ENCODE results near the gene HNRNPM. TPM values are rescaled to one million over a fixed set of nuclear protein-coding genes. Genes with fewer than 3 reads are reported as not detected.

The HNRNPM gene
- total RNA-seq, 1 donor from 2014 or later, result 320 TPM

- no peaks in the 10 kb centered on the region for H3K27me3 Mint-ChIP-seq
- peaks cover 73% of the 10 kb centered on the region for H3K4me1 Mint-ChIP-seq (ENCODE audit: low read depth)
- H3K4me3 Mint-ChIP-seq (ENCODE audit: low read depth), result no peak overlapping the region
- peaks cover 12% of the 10 kb centered on the region for H3K36me3 Mint-ChIP-seq (ENCODE audit: insufficient read depth)
- H3K27ac Mint-ChIP-seq, result peak overlapping the region; percentile 94
- DNase-seq (ENCODE audit: low spot score, unreplicated experiment), result no peak
- no peak for TF ChIP-seq CTCF (IDR thresholded peaks at IDR 0.05; ENCODE audit: unreplicated experiment)
- no peaks in the 10 kb centered on the region for H3K9me3 Mint-ChIP-seq (ENCODE audit: low read depth)
These were observed 14.3 kb downstream of the HNRNPM start for GRCh38 chr19:8459095-8459494.

DNA sequence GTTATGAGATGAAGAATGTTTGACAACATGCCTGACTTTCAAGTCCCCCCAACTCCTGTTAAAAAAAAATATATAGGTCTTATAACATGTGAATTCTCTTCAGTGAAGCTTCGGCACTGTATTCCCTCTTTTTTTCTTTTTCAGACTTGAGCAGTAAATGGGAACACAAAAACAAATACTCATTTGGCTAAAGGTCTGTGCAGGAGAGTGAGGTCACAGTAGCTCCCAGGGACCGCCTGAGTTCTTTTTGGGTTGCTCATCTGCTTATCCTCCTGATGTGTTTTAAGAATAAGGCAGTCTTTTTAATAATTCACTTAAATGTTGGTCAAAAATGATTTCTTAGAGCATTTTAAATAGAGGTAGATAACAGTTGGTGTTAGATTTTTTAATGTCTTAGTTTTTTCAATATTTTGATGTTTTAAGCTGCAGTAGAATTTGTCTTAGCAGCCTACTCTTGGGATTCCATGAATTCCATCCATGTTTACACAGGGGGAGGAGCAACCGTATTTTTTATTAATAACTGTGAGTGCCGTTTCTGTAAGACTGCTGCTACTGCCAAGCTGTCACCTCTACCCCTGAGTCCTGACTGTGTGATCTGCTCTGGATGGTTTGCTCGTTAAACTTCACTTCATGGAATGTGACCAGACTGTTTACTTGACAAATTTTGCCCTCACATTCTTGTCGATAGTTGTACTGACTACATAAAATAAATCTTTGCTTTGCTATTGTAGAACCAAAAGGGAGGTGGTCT is 14.9 kb downstream of the HNRNPM start:
- peaks cover 14% of the 10 kb centered on the region for H3K36me3 Mint-ChIP-seq (ENCODE audit: insufficient read depth)

DNA sequence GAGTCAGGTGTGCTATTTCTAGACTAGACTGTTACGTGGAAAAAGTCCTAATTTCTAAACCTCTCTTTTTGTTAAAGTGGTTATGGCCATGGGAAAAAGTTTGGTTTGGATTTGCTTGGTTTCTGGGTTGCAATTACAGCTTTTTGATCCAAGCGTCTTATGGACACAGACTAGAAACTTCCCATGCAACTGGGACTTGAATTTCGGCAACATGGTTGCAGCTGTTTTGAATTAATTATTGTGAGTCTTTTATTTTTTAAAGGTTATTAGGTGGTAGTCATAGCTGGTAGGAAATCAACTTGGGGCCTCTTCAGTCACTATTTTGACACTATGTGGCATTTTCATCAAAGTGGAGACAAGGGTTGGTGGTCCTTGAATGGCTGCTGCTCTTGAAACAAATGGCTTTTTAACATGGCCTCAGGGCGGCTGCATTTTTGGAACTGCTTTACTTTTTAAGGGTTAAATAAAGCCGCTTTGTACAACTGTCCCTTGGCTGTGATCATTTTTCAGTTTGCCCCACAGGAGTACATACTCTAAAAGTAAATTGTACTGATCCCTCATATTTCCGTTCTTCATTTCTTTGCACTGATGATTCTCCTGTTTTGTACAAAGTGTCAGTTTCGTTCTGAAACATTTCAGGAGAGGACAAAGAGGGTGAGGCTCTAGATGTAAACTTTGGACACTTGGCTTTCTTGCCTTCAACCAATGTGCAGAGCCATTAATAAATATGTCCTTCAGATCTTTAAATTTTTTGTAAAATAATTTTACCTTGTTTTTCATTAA is 15.9 kb downstream of the HNRNPM start:
- Mint-ChIP-seq H3K36me3 (ENCODE audit: insufficient read depth) (peaks cover 19% of the 10 kb centered on the region), H3K4me1 (ENCODE audit: low read depth) (peaks cover 66% of the 10 kb centered on the region), H3K27ac (peak overlapping the region; percentile 94), H3K9me3 (ENCODE audit: low read depth) (no peaks in the 10 kb centered on the region), H3K27me3 (no peaks in the 10 kb centered on the region), H3K4me3 (ENCODE audit: low read depth) (no peak overlapping the region)
- TF ChIP-seq CTCF (IDR thresholded peaks at IDR 0.05; ENCODE audit: unreplicated experiment), result no peak
- DNase-seq (ENCODE audit: low spot score, unreplicated experiment), result no peak

More for the DNA sequence above, 14.9 kb downstream of the HNRNPM start:
- no peak for TF ChIP-seq CTCF (IDR thresholded peaks at IDR 0.05; ENCODE audit: unreplicated experiment)
- DNase-seq (ENCODE audit: low spot score, unreplicated experiment), result no peak
- peaks cover 67% of the 10 kb centered on the region for H3K4me1 Mint-ChIP-seq (ENCODE audit: low read depth)
- no peaks in the 10 kb centered on the region for H3K27me3 Mint-ChIP-seq
- H3K27ac Mint-ChIP-seq, result peak overlapping the region; percentile 94
- H3K9me3 Mint-ChIP-seq (ENCODE audit: low read depth), result no peaks in the 10 kb centered on the region
- peak overlapping the region; percentile 18 for H3K4me3 Mint-ChIP-seq (ENCODE audit: low read depth)

GRCh38 chr19:8461376-8461775 is 16.6 kb downstream of the HNRNPM start:
- no peaks in the 10 kb centered on the region for H3K9me3 Mint-ChIP-seq (ENCODE audit: low read depth)
- peaks cover 64% of the 10 kb centered on the region for H3K4me1 Mint-ChIP-seq (ENCODE audit: low read depth)
- H3K27me3 Mint-ChIP-seq, result no peaks in the 10 kb centered on the region
- no peak for DNase-seq (ENCODE audit: low spot score, unreplicated experiment)
- TF ChIP-seq CTCF (IDR thresholded peaks at IDR 0.05; ENCODE audit: unreplicated experiment), result no peak
- no peak overlapping the region for H3K27ac Mint-ChIP-seq
- H3K36me3 Mint-ChIP-seq (ENCODE audit: insufficient read depth), result peaks cover 21% of the 10 kb centered on the region
- no peak overlapping the region for H3K4me3 Mint-ChIP-seq (ENCODE audit: low read depth)

DNA sequence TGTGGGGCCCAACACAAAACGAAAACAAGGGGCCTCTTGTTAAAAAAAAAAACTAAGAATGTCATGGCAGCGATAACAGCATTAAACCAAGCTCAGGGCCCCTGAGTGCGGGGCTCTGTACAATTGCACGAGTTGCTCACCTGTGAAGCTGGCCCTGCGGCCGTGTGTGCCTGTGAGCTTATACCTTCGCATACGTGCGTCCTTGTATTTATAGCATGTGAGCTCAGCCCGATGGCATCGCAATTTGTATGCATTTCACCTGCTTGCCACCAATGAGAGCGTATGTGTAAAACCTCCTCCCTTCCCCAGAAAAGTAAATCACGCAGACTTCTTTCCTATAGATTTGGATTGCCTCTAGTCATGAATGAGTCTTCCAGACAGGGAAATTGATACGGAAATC is 17.1 kb downstream of the HNRNPM start:
- Mint-ChIP-seq H3K27me3 (no peaks in the 10 kb centered on the region), H3K27ac (no peak overlapping the region), H3K9me3 (ENCODE audit: low read depth) (no peaks in the 10 kb centered on the region), H3K4me3 (ENCODE audit: low read depth) (no peak overlapping the region), H3K4me1 (ENCODE audit: low read depth) (peaks cover 59% of the 10 kb centered on the region), H3K36me3 (ENCODE audit: insufficient read depth) (peaks cover 23% of the 10 kb centered on the region)
- no peak for TF ChIP-seq CTCF (IDR thresholded peaks at IDR 0.05; ENCODE audit: unreplicated experiment)
- DNase-seq (ENCODE audit: low spot score, unreplicated experiment), result no peak

Measured in progenitor cell of endocrine pancreas (in vitro differentiated cells).